ENCODE results near the gene HMCN1.

Gene HMCN1

GRCh38 chr1:186057086-186057485, 322.9 kb downstream of the HMCN1 start:
- no peak for DNase-seq (ENCODE audit: low spot score)
- in situ Hi-C loops (cut with MboI; ENCODE audit: low pct_unique_long_range_greater_than_20kb, low sequenced_read_pairs, unreplicated experiment): no loop called here
- TF ChIP-seq CTCF (IDR thresholded peaks at IDR 0.05; ENCODE audit: extremely low read depth, insufficient read depth, missing control alignments): no peak

GRCh38 chr1:186059311-186059710, 325.1 kb downstream of the HMCN1 start:
- no peak for DNase-seq (ENCODE audit: low spot score)

DNA sequence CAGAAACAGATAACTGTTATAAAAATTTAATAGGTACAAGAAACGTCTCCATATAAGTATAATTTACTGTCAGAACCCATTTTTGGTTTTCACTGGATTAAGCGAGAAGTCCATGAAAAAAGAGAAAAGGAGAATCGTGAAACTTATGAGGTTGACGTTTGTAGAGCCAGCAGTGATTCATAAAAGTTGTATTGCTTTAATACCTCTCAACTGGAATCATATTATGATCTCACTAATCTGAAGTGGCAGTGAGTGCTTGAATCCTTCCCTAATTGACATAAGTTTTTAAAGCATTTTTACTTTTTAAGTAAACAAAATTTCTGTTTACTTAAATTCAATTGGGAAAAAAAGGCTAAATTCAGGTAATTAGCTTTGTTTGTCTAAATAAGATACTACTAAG, 325.6 kb downstream of the HMCN1 start:
- TF ChIP-seq CTCF (IDR thresholded peaks at IDR 0.05; ENCODE audit: extremely low read depth, insufficient read depth, missing control alignments): no peak
- in situ Hi-C loops (cut with MboI; ENCODE audit: low pct_unique_long_range_greater_than_20kb, low sequenced_read_pairs, unreplicated experiment): no loop called here
- no peak for DNase-seq (ENCODE audit: low spot score)

More at GRCh38 chr1:186059311-186059710, 325.1 kb downstream of the HMCN1 start:
- in situ Hi-C loops (cut with MboI; ENCODE audit: low pct_unique_long_range_greater_than_20kb, low sequenced_read_pairs, unreplicated experiment): no loop called here
- TF ChIP-seq CTCF (IDR thresholded peaks at IDR 0.05; ENCODE audit: extremely low read depth, insufficient read depth, missing control alignments): no peak

- in situ Hi-C loops (cut with MboI; ENCODE audit: low pct_unique_long_range_greater_than_20kb, low sequenced_read_pairs, unreplicated experiment): no loop called here
- no peak for TF ChIP-seq CTCF (IDR thresholded peaks at IDR 0.05; ENCODE audit: extremely low read depth, insufficient read depth, missing control alignments)
- DNase-seq (ENCODE audit: low spot score): no peak
Measured at GRCh38 chr1:186060226-186060625, 326.0 kb downstream of the HMCN1 start.

DNA sequence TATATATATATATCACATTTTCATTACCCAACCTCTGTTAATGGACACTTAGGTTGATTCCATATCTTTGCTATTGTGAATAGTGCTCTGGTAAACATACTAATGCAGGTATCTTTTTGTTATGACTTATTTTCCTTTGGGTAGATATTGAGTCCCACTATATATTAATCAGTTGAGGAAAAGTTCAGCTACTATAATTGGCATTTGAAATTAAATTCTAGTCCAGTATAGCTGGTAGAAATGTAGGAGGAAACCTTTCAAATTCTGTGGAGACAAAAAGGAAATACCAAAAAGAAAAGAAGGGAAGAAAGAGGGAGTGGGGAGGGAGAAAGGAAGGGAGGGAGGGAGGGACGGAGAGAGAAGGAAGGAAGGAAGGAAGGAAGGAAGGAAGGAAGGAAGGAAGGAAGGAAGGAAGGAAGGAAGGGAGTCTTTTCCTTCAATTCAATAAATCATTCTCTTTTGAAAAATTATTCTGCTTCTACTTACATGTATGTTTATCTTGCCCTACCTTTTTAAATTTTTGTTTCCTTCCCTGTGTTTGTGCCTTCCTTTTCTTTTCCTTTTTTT, 329.0 kb downstream of the HMCN1 start:
- TF ChIP-seq CTCF (IDR thresholded peaks at IDR 0.05; ENCODE audit: extremely low read depth, insufficient read depth, missing control alignments): no peak
- in situ Hi-C loops (cut with MboI; ENCODE audit: low pct_unique_long_range_greater_than_20kb, low sequenced_read_pairs, unreplicated experiment): no loop called here
- DNase-seq (ENCODE audit: low spot score): no peak

DNA sequence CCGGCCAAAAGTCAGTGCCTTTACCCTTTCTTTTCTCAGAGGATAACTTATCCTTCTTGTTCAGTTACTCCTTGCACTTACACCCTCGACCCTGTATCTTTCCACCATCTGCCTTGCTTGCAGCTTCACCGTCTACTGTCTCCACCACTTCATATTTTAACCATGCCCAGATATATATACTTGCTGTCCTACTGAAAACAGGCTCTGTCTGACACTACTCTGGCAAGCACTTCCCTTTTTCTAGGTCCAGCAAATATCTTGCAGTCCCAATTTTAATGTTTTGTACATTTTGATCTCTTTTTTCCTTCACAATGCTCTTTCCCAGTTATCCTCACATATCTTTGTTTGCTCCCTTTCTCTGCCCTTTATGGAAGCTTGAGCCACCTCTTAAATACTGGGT, 332.2 kb downstream of the HMCN1 start:
- DNase-seq (ENCODE audit: low spot score): no peak
- in situ Hi-C loops (cut with MboI; ENCODE audit: low pct_unique_long_range_greater_than_20kb, low sequenced_read_pairs, unreplicated experiment): no loop called here
- no peak for TF ChIP-seq CTCF (IDR thresholded peaks at IDR 0.05; ENCODE audit: extremely low read depth, insufficient read depth, missing control alignments)

- in situ Hi-C loops (cut with MboI; ENCODE audit: low pct_unique_long_range_greater_than_20kb, low sequenced_read_pairs, unreplicated experiment): no loop called here
- DNase-seq (ENCODE audit: low spot score): no peak
- TF ChIP-seq CTCF (IDR thresholded peaks at IDR 0.05; ENCODE audit: extremely low read depth, insufficient read depth, missing control alignments): no peak
Measured at GRCh38 chr1:186073697-186074096, 339.5 kb downstream of the HMCN1 start.

Data from GM13977 (cell line).